GM12892 (cell line): Measurements from ENCODE around the gene LRP10.

Experiments
- DNase-seq: peaks from one replicate; pipeline ENCODE4 v3.0.0; 2011; ENCODE audit not compliant: insufficient read length
- FAIRE-seq: peaks from 2 replicates; lab custom pipeline; 2011; peaks lifted over from hg19 to GRCh38; lab: Jason Lieb, UNC
- POLR2A ChIP-seq: IDR thresholded peaks from 2 replicates; pipeline ENCODE4 v1.6.1; 2011; ENCODE audit warnings: low read depth, low read length, control low read depth
- POLR2AphosphoS5 ChIP-seq: IDR thresholded peaks from 2 replicates; pipeline ENCODE4 v1.6.1; 2011; ENCODE audit warnings: low read depth, low read length, control low read depth
- TAF1 ChIP-seq: IDR thresholded peaks from 2 replicates; pipeline ENCODE4 v1.6.1; 2011; ENCODE audit warnings: low read depth, mild to moderate bottlenecking, control low read depth, low read length, borderline replicate concordance

Gene LRP10

GRCh38 chr14:22837750-22838538 is 33.6 kb upstream of the LRP10 start:
- FAIRE-seq (no peak), DNase-seq (no peak)
- TF ChIP-seq POLR2AphosphoS5 (no peak), POLR2A (no peak), TAF1 (no peak)

- FAIRE-seq: no peak
- TF ChIP-seq POLR2AphosphoS5: no peak
- DNase-seq: no peak
Observed at GRCh38 chr14:22838631-22839041, 32.9 kb upstream of the LRP10 start.

- FAIRE-seq: peak; percentile 68
- DNase-seq: no peak
- TF ChIP-seq POLR2AphosphoS5 (no peak), POLR2A (no peak)
Observed at GRCh38 chr14:22839159-22839779, 32.3 kb upstream of the LRP10 start.

GRCh38 chr14:22841311-22841710 is 30.2 kb upstream of the LRP10 start:
- TF ChIP-seq TAF1: no peak
- TF ChIP-seq POLR2AphosphoS5: no peak
- no peak for TF ChIP-seq POLR2A
- FAIRE-seq (no peak), DNase-seq (no peak)

GRCh38 chr14:22841769-22842168 is 29.8 kb upstream of the LRP10 start:
- TF ChIP-seq POLR2A: no peak
- no peak for TF ChIP-seq TAF1
- no peak for TF ChIP-seq POLR2AphosphoS5
- DNase-seq (no peak), FAIRE-seq (no peak)

- DNase-seq (no peak), FAIRE-seq (no peak)
- TF ChIP-seq POLR2A: no peak
- no peak for TF ChIP-seq POLR2AphosphoS5
- TF ChIP-seq TAF1: no peak
Observed at GRCh38 chr14:22842211-22843122, 29.1 kb upstream of the LRP10 start.

GRCh38 chr14:22843123-22843925 is 28.2 kb upstream of the LRP10 start:
- no peak for DNase-seq
- TF ChIP-seq POLR2AphosphoS5 (no peak), TAF1 (no peak), POLR2A (no peak)
- no peak for FAIRE-seq

- DNase-seq: no peak
- FAIRE-seq: no peak
- TF ChIP-seq TAF1: no peak
- TF ChIP-seq POLR2AphosphoS5: no peak
- no peak for TF ChIP-seq POLR2A
Observed at GRCh38 chr14:22844221-22845102, 27.1 kb upstream of the LRP10 start.

GRCh38 chr14:22845103-22845394 is 26.5 kb upstream of the LRP10 start:
- TF ChIP-seq TAF1: no peak
- no peak for TF ChIP-seq POLR2AphosphoS5
- TF ChIP-seq POLR2A: no peak
- FAIRE-seq: no peak
- no peak for DNase-seq

GRCh38 chr14:22845821-22846625 is 25.5 kb upstream of the LRP10 start:
- FAIRE-seq (no peak), DNase-seq (no peak)
- TF ChIP-seq POLR2A (no peak), POLR2AphosphoS5 (no peak), TAF1 (no peak)
